CD4-positive, alpha-beta T cell treated with Interferon gamma for 1 hour (primary cell): ENCODE measurements around the gene REXO2.
A peak's percentile ranks its signal among the peaks of the same experiment; 100 is the strongest.

ENCODE experiments used
- DNase-seq: peaks from one replicate; pipeline ENCODE4 v3.0.0-alpha.2; 2020

Gene REXO2

DNA sequence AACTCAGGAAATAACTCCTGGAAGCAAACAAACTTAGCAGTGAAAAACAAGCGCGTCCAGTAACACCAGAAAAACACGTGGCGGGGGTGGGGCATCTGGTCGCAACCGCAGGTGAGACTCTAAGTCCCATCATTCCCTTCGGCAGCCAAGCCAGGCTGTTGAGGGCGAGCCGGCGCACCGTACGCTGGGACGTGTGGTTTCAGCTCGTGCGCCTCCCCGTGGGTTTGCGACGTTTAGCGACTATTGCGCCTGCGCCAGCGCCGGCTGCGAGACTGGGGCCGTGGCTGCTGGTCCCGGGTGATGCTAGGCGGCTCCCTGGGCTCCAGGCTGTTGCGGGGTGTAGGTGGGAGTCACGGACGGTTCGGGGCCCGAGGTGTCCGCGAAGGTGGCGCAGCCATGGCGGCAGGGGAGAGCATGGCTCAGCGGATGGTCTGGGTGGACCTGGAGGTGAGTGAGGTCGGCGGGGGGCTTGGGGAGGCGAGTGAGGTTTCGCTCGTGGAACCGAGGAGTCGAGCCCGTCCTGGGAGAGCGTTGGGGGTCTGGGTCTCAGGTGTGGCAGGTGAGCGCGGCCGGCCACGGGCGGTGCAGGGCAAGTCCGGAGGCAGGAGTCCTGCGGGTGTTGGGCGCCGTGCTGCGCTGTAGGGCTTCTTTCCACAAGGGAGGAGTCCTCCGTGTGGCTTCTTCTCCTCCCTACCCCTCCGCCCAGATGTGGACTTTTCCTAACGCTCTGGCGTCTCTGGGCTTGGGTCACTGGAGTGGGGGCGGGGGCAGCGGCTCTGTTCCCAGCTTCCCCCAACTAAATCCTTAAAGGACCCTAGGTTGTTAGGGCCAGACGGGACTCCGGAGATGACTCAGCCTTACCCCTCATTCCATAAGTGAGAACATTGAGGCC is at the start of gene REXO2:
REXO2 (plus strand) TSS at position 239 of the 892 bp plus-strand sequence; CDS start at position 301, 62 bp downstream.
- peak; percentile 94 for DNase-seq

DNA sequence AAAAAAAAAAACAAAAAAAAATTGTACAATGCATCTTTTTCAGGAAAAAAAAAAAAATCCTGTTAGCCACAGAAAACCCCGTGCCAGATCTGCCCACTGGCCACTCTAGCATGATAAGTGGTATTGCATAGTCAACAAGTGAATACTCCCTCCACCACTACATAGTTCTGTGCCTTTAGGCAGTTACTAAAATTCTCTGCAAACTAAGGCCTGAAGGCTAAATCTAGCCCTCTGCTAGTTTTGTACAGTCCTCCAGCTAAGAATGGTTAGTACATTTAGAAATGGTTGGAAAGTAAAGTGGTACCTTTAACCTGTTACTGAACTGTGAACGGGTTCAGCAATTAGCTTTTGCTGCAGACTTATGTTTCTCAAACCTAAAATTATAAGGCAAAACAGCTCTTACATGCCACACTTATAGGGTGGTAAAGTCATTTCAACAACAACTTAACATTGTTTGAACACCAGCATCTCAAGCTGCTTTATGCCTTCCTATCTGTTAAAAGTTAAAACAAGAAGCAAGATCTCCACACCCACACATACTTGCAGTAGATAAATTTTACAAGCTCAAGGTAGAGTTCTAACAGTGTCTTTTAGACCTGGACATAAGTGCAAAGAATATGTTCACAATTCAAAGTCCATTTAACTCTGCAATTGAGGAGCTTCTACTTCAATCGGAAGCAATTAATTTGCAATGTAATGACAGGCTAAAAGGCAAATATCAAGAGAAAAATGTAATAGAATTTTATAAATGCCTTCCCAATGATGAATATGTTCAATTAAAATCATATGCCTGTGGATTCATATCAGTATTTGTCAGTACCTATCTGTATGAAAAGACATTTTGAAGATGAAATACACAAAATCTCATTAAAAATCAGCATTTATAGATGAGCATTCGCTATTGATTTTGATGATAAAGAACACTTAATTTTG is 46.3 kb upstream of the REXO2 start:
- no peak for DNase-seq

DNA sequence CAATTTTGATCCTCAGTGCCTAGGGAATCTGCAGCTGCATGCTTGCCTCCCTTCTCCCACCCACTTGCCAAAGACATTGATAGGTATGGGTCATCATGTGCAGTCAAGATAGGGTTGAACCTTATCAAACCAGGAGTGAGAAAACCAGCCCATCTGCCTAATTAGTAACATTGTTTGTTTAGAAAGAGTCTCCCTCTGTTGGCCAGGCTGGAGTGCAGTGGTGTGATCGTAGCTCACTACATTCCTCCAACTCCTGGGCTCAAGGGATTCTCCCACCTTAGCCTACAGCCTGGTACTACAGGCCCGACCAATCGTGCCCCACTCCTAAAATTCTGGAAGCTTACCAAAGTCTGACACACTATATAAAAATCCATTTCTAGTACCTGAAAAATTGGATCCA is 43.5 kb upstream of the REXO2 start:
- DNase-seq = no peak

DNA sequence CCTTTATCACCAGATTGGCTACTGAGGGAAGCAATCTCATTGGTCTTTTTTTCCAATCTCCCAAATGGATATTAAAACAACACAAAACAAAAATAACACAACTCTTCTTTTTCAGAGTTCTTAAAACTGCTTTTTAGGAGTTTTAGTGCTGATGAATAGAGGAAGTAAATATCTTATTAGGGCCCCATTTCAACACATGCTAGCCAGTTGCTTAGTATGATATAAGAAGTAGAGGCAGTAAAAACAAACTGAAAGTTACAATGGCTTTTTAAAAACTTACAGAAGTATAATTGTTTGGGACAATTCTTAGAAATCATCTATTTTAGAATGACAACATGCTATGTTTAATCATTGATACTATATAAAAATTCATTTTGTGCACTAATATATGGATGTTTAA is 42.4 kb upstream of the REXO2 start:
- DNase-seq = no peak

DNA sequence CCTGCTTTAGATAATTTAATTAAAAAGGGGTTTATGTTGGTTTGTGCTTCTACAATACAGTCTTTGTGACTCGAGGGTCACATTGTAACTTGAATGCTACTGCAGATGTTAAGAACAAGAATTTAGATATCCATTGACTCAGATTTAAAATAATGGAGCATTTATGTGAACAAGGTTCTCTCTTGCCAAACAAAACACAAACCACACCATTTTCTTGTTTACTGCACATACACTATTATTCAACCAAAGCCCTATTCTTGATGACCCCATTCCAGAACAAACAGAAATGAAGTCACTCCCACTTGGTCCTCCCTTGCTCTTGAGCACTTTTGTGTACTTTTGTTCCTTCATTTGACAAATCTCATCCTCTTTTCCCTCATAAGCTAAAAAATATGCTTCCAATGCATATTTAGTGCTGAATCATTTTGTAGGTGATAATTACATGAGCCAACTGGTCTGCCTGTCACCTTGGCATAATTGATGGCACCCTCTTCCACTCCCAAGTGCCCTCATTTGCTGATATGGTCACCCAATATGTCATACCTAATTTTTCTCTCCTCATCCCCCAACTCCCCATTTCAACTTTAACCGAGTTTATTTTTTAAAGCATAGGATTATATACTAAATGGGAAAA is 41.8 kb upstream of the REXO2 start:
- no peak for DNase-seq

DNA sequence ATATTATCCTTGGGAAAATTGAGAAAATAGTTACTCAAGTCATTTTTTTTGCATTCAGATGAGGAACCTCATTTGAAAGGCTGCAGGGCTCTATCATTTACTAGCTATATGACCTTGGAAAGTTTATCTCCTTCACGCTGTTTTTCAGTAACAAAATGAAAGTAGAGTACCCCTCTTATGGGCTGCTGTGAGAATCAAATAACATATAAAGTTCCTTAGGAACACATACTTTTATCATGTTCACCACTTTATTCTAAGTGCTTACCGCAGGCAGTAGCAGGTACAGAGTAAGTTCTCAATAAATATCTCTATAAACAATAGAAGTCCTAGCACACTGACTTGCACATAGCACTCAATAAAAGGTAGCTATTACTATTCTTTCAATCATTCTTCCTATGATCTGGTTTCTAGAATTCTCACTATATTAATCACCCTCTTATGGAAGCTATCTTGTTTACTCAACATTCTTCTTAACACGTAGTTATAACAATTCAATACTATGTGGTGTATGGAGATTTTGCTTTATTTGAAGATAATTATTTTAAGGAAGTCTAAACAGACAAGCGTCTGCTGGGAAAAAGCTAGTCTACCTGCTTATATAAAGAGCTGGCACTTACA is 40.9 kb upstream of the REXO2 start:
- DNase-seq = no peak

DNA sequence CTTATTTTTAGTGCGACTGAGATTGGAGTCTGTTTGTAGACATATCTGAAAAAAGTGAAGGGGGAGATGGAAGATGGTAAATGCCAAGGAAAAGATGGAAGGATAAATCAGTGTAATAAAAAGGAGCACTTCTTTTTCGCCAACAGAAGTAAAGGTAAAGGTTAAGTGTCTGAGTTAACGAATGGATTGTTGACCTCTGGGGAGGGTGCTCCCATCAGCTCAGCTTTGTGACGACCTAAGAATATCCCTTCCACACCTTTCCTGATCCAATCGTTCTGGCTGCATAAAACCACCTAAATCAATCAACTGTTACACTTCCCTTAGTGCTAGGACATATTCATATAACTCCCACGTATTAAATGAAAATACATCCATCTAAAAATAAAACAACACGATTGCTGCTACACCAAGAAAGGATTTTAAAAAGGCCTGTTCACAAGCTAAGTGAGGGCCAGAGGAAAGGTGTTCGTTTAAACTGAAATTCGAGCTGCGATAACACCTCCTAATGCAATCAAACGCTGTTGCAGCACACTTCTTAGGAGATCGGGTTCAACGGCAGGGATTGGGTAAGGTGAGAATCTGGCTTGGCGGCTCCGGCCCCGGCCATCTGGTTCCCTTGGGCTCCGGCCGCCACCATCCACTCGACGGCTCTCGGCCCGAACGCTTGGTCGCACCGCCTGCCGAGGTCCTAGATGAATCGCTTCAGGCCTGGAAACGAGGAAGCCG is 39.6 kb upstream of the REXO2 start:
- no peak for DNase-seq

DNA sequence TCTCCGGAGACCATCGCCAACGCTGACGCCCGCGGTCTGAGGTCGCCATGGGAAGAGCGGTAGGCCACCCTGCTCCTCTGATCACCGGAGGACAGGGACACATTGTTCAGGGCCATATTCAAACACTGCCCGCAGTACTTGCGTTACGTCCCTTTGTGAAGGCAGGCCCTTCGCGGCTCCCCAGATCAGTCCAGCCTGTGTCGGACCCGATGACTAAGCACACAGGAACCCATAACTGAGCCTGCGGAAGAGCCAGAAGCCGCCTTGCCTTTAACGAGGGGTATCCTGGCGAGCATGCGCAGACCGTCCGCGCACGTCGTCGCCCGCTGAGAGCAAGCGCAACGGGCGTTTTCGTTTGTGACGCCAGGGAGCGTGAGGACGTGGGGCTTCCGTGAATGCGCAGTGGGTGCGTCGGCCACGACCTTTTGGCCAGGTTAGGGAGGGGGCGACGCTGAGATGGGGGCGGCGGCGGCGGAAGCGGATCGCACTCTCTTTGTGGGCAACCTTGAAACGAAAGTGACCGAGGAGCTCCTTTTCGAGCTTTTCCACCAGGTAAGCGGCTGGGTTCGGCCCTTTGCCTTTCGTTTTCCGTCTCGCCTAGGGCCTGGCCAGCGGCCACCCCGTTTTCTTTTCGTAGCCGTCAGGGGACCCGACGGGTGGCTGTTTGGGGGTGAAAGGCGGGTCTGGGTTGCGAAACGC is 38.9 kb upstream of the REXO2 start, which contains the start of the genes C11orf71 and RBM7:
C11orf71 (minus strand) TSS at position 296 of the 699 bp plus-strand sequence; CDS start at position 116, 180 bp downstream.
RBM7 (plus strand) TSS at position 451 of the 699 bp plus-strand sequence; CDS start at position 457, 6 bp downstream.
- DNase-seq = peak; percentile 98

DNA sequence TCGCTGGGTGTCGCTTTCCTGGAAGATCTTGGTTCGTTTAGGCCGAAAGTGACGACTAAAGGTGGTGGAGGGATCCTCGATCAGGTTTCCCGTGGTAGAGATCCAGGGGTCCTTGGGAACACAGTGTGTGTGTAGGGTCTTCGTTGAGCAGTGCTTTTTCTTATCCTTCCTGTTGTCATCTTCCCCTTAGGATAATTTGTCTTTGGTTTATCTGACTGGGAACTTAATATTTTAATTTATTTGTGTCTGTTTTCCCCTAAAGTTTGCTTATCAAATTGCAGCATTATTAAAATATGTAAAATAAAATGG is 38.4 kb upstream of the REXO2 start:
- DNase-seq = no peak

DNA sequence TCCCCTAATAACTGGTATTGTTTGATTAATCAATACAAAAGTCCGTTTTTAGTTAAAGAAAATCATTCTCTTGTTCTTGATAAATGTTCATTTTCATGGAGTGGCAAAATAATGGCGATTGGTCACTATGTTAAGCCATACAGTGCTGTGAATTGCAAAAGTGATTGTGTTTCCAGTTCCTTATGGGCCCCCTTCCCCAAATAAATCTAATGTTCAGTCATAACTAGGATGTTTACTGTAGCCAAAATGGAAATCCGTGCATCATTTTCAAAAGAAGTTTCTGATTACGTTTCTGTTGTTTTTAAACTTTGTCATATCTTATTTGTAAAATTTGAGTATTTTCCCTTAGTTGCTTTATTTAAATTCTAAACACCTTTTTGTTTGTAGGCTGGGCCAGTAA is 38.0 kb upstream of the REXO2 start:
- DNase-seq = no peak

DNA sequence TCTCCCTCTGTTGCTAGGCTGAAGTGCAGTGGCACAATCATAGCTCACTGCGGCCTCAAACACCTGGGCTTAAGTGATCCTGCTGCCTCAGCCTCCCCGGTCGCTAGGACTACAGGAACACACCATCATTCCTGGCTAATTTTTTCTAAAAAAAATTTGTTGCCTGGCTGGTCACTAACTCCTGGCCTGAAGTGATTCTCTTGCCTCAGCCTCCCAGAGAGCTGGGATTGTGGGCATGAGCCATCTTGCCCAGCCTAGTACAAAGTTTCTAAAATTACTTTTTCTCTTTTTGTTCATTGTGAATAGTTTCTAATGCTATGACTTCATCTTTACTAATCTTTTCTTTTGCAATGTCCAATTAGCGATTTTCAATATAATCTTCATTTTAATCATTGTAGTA is 26.3 kb upstream of the REXO2 start:
- no peak for DNase-seq

DNA sequence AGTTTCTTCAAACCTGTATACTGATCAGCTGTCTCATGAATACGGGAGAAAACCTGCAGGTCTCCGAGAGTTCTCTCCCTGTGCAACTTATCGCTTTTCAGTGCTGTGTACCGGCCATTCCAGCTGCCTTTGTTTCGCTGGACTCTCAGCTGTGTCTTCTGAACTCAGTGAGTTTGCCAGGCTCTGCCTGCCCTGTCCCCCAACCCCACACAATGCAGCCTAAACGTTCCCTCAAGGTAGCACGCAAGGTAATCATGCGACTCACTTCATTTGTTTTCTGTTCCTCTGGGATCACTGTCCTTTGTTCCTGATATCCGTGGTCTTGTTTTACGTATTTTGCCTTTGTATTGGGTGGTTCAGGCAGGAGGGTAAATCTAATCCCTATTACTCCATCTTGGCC is 25.3 kb upstream of the REXO2 start:
- no peak for DNase-seq

DNA sequence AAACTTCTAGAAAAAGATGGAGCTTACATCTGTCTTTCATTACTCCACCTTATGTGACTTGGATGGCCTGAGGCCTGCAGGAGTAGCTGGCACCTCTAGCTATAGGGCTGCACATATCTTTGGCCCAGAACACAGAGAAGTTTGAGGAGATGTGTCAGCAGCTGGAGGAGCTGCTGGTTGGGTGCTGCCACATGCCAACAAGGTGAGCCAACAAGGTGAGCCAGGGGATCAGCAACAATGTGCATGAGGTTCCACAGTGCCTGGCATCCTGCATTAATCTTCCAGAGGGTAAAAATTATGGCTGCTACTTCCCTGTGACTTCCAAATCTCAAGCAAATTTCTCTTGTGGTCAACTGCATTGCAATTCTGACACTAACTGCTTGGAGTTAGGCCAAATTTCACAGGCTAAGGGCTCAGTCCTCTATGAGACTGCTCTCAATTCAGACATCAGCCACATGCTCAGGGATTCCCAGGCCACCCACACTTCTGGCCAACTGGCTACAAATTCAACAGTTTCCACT is 22.8 kb upstream of the REXO2 start:
- DNase-seq = no peak

DNA sequence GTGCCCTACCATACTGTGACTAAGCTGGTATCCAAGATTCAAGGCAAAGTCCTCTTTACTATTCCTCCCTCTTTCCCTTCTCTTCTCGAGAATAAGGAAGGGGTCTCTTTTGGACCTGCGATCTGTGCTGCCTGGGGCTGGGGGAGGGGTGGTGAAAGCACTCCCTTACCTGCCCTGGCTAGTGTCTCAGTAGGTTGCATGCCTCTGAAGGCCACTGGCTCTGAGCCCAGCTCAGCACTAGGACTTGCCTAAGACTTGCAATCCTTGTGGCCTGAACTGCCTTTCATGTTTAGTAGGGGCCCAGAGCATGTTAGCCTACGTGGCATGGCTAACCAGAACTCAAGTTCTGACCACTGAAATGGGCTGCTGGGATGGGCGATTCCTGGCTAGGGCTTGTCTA is 13.0 kb upstream of the REXO2 start:
- no peak for DNase-seq

DNA sequence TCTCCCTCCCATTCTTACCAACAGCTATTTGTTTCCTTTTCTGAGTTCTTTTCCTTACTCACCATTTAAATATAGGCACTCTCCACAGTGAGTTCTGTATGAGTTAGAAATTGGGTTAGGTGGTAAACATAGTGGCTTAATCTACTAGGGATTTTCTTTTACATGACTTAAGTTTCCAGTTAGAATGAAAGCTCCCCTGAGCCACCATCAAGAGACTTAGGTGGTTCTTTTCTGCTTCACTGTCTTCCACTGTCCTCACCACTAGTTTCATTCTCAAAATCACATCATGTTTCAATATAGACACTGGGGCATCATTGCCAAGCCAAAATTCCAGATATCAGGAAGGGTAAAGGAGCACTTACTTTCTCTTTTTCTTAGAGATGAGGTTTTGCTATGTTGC is 9.0 kb upstream of the REXO2 start:
- no peak for DNase-seq

DNA sequence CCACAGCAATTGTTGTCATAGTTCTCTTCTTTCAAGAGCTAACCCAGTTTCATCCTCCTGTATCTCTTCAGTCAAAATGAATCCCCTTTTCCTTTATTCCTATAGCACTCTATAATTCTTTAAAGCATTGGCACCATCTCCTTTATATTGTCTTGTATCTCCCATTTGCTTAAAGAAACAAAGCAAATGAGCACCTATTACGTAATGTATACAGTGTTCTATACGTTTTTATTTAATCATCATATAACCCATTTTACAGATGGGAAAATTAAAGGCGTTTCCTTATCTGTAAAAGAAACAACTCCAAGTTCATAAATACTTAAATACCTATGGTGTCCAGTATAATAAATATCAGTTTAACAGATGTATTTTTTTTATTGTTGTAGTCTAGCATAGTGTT is 6.4 kb upstream of the REXO2 start:
- no peak for DNase-seq

DNA sequence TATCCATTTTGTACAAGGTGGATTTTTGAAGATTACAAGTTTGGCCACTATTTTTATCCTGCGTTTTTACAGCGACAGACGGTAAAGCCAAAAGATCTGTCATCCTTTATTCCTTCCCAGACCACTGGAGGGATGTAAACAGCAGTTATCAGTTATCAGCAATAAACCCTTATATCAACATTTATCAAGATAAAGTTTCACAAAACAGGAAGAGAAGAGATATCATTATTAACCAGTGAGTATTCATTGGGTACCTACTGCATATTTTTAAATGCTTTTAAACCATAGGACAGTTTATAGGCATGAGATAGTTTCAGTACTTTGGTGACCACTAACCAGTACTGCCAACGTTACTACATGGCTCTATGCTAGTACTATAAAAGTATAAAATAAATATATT is 5.9 kb upstream of the REXO2 start:
- no peak for DNase-seq

DNA sequence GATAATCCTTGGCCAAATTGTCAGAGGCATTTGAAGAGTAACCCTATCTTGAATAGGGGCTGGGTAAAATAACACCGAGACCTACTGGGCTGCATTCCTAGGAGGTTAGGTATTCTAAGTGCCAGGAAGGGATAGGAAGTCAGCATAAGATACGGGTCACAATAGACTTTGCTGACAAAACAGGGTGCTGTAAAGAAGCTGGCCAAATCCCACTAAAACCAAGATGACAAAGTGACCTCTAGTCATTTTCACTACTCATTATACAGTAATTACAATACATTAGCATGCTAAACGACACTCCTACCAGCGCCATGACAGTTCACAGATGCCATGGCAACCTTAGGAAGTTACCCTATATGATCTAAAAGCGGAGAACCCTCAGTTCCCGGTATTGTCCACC is 964 bp upstream of the REXO2 start:
- no peak for DNase-seq

DNA sequence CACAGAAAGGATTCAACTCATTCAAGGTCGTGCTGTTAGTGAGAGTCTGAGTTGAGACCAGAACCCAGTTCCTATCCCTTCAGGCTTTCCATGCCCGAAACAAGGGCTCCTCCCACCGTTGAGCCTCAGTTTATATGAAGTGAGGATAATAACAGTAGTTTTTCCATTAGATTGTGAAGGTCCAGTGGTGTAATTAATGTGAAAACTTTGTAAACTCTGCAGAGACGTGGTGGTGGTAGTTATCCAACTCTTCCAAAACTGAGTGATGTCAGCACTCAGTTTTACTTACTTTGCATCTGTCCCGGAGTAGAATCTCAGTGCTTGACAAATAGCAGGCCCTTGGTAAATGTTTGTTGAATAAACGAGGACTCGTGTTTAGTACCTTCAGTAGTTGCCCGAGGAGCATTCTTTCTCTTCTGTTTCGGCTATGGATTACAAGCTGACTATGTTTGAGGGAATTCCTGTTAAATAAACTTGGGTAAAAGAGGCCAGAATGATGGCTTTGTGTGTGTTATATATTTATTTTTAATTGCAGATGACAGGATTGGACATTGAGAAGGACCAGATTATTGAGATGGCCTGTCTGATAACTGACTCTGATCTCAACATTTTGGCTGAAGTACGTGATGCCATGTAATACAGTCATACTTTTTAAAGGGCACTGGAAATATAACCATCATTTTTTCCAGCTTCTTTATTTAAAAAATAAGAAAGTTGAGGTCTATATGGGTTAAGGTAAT is 1.0 kb downstream of the REXO2 start:
- DNase-seq = no peak

DNA sequence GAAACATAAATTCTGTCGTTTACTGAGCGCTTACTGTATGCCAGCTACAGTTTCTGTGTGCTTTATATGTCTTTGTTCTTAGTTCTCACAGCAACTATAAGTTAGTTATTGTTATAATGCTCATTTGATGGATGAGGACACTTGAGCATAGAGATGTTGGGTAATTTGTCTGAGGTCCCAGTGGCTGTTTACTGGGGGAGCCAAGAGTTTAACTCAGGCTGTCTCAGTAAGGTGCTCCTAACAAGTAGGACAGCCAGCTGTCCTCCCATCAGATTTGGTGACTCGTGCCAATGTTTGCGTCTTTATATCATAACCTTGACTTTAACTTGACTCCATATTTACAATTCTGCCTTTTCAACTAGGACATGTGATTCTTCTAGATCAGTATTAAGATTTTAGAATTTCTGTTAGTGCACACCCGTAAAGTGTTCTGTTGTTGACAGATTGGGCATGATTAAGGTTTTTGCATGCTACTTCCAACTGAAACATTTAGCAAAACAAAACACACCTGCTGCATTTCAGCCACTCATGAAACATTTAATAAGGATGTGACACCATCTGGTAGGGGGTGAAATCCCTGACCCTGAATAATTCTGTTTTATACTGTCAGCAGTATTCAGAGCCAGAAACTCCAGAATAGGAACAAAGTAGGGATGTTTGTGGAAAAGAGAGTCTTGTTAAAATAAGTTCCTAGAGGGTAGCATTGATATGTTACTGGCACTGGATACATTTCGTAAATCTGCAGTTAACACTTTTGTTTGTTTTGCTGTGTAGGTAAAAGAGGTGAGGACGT is 1.9 kb downstream of the REXO2 start:
- DNase-seq = no peak
